GM21390 (cell line): ENCODE measurements around the gene RYR1.
"Not testable (repeated sequence)": the region's sequence is repeated elsewhere in the genome, so short reads cannot be mapped to it uniquely, and the experiment has no call there.

ENCODE experiments used
- ATAC-seq: cut with Tn5 transposase; IDR thresholded peaks from one replicate; pipeline ENCODE4 v1.9.1; 2021; ENCODE audit not compliant: unreplicated experiment

Gene RYR1

DNA sequence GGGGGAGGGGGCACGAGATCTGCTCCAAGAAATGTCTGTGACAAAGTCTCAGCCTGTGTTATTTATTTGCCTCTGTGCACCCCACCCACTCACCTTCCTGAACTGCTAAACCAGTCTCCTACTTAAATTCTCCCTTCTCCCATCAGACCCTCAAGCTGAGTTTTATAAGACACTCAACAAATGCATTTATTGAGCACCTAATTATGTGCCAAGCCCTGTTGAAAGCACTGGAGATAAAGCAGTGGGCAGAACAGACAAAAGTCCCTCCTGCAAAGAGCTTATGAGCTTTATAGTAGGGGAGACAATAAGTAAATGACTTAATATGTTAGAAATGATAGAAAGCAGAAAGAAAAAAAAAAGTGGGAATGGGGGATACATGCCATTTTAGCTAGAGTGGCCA lies 34.0 kb upstream of the RYR1 start:
- no peak for ATAC-seq

DNA sequence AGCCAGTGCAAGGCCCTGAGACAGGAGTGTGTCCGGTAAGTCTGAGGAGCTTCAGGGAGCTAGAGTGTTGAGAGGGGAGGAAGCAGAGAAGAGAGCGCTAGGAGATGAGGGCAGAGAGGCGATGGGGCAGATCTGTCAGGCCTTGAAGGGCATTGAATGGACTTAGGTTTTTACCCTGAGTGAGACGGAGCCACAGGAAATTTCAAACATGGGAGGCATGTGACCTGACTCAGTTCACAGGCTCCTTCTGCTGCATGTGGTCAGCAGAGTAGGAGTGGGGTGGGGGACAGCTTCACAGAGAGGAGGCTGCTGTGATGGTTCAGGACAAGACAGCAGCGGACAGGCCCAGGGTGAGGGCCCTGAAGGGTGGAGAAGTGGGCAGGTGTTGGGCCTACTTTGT lies 33.1 kb upstream of the RYR1 start:
- no peak for ATAC-seq

DNA sequence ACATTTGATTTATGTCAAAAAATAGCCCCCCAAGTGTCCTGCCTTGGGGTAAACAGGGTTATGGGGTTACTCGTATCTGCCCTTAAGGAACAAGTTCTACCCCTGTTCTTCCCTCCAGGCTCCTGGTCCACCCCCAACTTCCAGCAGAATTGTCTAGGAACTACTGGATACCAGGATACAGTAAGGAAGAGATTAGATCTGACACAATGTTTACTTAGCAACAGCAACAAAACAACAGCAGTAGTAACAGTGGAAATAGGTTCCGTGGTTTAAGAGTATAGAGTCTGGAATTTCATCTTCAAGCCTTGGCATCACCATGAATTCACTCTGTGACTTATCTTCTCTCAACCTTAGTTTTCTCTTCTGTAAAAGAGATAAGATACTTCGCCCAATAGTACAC lies 32.3 kb upstream of the RYR1 start:
- ATAC-seq: no peak

DNA sequence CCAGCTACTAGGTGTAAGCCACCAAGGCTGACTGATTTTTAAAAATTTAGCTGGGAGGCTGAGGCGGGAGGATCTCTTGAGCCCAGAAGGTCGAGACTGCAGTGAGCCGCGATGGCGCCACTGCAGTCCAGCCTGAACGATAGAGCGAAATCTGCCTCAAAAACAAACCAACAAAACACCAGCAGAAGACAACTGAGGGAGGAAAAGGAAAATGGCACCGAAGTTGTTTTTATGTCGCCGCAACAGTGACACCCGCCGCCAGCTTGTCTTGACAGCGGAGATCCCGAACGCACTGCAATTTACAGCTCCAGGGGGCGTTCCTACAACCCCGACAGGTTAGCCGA lies 30.9 kb upstream of the RYR1 start:
- peak; percentile 7 for ATAC-seq

DNA sequence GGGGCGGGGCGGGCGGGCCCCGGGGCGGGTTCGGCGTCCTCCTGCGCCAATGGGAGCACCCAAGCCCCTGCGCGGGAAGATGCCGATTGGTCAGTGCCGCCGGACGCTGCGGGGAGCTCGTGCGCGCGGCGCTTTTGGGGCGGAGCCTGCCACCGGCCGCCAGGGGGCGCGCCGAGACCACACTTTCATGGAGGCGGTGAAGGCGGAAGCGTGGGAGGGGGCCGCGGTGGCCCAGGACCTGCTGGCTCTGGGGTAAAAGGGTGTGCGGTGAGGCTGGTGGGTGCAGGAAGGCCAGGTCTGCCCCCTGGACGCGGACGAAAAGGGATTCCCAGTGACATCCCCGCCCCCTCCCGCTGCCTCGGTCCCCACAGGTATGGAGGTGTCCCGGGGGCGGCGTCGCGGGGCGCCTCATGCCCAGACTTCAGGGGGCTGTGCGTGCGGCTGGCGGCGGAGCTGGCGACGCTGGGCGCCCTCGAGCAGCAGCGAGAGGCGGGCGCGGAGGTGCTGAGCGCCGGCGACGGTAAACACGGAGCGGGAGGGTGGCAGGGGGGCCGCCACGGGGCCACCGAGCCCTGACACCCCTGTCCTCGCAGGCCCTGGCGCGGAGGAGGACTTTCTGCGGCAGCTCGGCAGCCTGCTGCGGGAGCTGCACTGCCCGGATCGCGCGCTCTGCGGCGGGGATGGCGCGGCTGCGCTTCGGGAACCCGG lies 30.4 kb upstream of the RYR1 start, which contains the start of gene FAM98C:
Gene FAM98C (plus strand): TSS at position 127 of the 708 bp plus-strand sequence. CDS start 61 bp downstream, at position 188.
- ATAC-seq: peak; percentile 88

DNA sequence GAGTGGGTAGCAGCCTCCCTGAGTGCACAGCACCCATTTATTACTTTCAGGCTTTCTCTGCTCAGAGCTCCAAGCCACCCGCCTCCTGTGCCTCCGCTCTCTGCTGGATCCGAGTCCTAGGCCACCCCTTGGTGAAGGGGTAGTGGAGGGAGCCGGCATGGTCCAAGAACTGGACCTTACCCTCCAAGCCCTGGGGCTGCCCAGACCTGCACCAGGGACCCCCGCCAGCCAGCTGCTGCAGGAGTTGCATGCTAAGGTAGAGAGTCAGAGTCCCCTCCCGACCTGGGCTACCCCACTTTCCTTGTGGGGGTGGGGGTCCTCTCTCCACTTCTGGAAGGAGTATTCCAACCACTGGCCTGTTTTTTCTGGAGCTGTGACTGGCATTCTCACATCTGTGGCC lies 28.6 kb upstream of the RYR1 start:
- ATAC-seq: no peak

DNA sequence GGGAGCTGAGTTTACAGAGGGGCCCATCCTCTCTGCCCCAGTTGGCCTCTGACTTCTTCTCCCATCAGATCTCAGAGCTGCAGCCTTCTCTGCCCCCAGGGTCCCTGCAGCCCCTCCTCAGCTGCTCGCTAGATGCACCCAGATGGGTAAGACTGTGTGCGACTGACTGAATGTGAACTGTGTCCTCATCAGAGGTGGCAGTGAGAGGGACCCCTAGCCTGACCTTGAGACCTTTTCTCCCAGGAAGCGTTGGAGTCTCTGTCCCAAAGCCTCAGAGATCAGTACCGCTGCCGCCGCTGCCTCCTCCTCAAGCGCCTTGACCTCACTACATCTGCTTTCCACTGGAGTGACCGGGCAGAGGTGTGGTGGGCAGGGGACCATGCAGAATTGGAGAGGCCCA lies 28.2 kb upstream of the RYR1 start:
- no peak for ATAC-seq

DNA sequence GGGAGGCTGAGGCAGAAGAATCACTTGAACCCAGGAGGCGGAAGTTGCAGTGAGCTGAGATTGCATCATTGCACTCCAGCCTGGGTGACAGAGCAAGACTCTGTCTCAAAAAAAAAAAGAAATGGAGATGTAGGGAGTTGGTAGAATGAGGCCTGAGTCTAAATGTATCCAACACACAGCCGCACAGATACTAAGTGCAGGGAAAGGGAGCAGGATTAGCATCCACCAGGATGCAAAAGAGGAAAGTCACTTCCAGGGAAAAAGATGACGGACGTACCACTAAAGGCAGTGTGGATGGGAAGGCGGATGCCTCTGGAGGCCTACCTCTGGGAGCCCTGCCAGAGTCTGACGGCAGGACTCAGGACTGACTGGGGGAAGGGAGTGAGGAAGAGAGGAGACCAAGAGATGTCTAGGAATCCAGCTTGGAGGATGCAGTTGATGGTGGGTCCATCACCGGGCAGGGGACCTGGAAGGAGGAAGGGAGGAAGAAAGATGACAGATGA lies 23.8 kb upstream of the RYR1 start:
- no peak for ATAC-seq

DNA sequence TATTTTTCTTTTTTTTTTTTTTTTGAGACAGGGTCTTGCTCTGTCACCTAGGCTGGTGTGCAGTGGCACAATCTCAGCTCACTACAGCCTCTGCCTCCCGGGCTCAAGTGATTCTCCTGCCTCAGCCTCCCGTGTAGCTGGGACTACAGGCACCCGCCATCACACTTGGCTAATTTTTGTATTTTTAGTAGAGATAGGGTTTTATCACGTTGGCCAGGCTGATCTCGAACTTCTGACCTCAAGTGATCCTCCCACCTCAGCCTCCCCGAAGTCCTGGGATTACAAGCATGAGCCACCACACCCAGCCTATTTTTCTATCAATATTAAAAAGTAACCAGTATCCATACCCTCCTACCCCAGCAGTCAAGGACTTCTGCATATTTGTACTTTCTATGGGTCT lies 23.1 kb upstream of the RYR1 start:
- ATAC-seq: not testable (repeated sequence)

DNA sequence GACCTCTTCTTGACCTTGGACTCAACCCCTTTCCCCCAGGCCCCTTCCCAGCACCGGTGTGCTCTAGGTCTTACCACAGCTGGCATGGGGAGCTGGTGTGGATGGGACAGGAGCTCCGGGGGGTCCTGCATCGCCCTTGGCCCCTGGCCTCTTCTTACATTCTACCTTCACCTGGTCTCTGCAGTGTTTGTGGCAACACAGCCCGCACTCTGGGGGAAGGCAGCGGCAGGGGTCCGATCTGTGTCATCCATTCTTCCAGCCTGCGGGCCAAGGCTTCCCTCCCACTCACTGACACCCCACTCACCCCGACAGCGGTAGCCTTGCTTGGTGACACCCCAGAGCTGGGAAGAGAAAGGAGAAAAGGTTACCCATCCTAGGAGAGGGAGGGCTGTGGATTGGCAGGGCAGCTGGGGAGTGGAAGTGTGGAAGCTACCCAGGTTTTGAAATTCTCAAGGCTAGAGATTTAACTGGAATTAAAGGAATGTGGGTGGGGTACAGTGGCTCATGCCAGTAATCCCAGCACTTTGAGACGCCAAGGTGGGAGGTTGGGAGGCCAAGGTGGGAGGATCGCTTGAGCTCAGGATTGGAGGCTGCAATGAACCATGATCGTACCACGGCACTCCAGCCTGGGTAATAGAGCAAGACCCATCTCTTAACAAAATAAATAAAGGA lies 22.3 kb upstream of the RYR1 start:
- ATAC-seq: no peak

DNA sequence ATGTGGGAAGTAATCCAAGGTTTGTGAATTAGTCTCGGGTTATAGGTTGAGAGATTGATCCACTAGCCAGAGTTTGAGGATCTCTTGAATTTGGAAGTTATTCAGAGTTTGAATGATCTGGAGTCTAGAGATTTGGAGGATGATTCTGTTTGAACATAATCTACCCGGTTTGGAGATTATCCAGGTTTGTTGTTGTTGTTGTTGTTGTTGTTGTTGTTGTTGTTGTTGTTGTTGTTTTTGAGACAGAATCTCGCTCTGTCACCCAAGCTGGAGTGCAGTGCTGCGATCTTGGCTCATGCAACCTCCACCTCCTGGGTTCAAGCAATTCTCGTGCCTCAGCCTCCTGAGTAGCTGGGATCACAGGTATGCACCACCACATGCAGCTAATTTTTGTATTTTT lies 21.6 kb upstream of the RYR1 start:
- not testable (repeated sequence) for ATAC-seq

DNA sequence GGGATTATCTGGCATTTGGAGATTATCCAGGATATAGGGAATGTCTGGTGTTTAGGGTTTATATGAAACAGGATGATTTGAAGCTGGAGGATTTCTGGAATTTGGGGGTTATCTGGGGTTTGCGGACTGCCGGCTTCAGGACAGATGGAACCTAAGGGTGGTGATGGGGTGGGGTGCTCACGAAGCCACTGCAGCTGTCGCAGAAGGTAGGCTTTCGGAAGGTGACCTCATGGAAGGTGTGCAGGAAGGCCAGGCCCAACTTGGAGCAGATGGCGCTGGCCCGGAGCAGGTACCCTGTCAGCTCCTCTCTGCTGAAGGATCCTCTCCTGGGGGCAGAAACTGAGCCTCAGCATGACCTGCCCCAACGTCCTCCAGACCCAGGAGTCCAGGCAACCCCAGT lies 21.0 kb upstream of the RYR1 start:
- ATAC-seq: no peak

DNA sequence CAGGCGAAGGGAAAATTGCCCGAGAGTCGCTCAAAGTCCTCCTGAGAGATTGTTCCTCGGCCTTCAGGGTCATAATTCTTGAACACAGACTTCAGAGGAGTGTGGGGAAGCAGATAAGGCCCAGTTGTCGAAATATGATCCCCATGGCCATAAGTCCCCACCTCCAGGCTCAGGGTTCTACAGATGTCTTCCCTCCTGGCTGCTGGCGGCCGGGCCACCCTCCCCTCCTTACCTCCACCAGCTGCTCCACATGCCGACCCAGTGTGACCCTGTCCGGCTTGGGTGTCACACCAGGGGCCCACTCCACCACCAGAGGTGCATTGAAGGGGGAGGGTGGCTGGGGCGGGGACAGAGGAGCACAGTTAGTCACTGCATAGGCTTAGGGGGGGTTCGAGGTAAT lies 20.5 kb upstream of the RYR1 start:
- no peak for ATAC-seq

DNA sequence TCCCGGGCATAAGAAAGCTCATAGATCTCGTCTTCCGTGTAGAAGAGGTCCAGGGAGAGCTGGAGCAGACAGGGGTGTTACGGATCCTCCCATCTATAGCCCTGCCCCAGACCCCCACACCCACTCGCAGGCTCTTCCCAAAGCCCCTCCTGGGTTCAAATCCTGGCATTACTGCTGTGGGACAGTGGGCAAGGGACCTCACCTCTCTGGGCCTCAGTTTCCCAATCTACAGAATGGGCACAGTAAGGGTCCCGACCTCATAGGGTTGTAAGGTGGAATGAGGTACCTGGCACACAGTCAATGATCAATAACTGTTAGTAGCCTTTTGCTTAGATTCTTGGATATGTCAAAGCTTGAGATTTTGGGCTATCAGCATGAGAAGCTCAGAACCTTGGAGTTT lies 20.1 kb upstream of the RYR1 start:
- ATAC-seq: no peak

DNA sequence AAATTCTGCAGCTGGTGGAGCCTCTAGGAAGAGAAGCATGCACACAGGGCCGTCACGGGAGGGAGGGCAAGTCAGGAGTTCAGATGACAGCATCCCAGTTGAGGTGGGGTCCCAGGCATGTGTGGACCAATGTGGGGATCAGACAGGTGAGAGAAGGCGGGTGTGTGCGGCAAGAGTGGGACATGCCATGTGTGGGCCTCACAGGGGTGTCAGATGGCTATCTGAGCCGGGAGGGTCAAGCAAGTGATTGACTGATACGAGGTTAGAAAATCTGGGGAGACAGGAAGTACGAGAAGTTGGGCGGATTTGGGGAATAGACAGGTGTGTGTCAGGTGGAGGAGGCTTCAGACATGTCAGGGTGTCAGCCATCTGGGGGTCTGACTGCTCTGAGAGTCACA lies 16.3 kb upstream of the RYR1 start:
- no peak for ATAC-seq

DNA sequence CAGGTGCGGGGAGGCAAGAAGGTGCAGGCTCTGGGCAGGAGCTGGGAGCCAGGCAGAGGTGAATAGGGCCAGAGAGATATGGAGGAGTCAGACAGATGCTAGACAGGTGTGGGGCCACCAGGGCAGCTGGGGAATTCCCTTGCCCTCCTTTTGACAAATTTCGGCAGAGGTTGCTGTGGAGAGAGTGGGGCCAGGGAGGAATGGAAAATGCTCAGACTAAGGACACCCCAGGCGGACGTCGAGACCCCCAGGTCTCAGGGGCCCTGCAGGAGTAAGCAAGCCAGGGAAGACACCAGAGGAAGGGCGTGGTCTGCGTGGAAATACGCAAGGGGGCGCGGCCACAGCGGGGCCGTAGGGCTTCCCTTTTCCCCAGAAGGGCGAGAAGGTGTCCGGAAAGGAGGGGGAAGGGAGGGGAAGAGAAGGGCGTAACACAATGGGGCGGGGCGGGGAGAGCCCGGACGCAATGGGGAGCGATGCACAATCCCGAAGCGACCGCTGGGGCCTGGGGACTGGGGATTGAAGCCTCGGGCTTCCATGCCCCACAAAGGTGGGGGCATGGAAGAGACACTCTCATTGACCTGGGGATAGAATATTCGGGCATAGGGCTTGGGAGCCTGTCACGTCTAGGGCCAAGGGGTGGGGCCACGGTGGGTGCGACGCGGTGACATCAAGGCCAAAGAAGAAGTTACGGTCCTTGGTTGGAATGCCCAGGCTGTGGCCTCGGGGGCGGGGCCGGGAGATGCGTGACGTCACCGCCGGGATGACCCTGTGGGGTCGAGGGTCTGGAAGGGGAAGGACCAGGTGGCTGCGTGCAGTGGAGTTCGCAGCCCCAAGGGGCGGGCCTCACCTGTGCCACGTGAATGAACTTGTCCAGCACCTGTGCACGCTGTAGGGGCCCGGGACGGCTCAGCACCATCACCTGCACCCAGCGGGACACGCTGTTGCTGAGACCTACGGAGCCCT lies 15.7 kb upstream of the RYR1 start:
- ATAC-seq: no peak

DNA sequence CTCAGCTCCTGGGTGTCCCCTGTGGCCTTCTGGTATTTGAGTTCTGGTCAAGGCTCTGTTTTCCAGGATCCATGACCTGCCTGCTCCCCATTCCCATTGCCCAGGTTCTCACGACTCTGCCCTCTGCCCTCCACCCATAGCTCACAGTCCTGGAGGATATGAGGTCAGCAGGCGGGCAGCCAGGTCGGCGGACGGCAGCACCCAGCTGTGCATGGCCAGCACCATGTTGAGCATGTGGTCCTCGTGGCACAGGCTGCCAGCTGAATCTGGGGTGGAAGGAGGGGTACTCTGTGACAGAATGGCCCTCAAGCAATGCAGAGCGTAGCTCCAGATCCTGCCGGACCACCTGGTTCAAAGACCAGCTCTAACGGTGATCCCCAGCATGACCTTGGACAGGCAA lies 12.6 kb upstream of the RYR1 start:
- no peak for ATAC-seq

DNA sequence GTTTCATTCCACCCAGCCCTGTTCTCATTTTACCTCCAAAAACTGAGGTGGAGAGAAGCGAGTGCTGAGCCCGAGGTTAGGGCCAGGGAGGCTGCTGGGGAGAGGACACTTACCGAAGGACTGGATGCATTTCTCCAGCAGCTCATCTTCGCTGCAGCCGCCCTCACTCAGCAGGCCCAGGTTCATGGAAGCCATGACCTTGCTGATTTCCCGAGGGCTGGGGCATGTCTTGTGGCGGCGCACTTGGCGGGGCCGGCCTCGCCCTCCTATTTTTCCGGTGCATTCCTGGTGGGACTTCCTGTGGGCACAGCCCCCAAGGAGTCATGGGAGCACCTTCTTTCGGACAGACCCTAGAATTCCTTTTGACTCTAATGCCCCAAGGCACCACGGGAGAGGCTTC lies 11.6 kb upstream of the RYR1 start:
- no peak for ATAC-seq

DNA sequence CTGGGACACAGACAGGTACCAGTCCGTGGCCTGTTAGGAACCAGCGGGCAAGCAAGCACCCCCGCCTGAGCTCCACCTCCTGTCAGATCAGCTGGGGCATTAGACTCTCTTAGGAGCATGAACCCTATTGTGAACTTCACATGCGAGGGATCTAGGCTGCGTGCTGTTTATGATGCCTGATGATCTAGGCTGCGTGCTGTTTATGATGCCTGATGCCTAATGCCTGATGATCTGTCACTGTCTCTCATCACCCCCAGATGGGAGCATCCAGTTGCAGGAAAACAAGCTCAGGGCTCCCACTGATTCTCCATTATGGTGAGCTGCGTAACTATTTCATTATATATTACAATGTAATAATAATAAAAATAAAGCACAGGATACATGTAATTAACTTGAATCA lies 11.1 kb upstream of the RYR1 start:
- ATAC-seq: no peak

DNA sequence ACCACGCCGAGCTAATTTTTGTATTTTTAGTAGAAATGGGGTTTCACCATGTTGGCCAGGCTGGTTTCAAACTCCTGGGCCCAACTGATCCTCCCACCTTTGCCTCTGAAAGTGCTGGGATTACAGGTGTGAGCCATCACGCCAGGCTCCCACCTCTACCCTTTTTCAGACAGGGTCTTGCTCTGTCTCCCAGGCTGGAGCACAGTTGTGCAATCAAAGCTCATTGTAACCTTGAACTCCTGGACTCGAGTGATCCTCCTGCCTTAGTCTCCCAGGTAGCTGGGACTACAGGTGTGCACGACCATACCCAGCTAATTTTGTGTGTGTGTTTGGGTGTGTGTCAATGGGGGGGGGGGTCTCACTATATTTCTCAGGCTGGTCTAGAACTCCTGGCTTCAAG lies 9.2 kb upstream of the RYR1 start:
- ATAC-seq: no peak

DNA sequence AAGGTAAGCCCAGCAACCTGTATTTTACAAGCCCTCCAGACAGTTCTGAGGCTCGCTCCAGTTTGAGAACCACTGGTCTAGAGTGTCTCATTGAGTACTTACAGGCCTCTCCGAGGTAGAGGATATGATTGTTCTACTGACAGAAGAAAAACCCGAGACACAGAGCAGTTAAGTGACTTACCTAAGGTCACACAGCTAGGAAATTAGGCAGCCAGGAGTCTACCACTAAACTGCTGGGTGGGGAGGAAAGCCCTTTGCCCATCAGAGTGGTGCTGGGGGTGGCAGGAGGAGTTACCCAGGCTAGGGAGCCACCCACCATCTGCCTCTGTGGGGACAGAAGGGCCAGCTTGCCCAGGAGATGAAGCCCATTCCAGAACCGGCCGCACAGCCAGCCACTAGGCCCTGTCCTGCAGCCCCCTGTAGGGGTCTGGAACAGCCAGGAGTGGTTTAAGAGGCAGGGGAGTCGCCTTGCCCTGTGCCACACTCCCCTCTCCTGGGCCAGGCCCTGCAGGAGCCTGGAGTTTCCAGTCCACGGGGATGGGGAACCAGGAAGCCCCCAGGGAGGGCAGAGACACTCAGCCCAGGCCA lies 8.2 kb upstream of the RYR1 start:
- no peak for ATAC-seq
